ENCODE results near the gene NR1I3.

The NR1I3 gene

GRCh38 chr1:161192476-161193465 lies 45.2 kb downstream of the NR1I3 start:
- DNase-seq, result peak; percentile 62 to 73

DNA sequence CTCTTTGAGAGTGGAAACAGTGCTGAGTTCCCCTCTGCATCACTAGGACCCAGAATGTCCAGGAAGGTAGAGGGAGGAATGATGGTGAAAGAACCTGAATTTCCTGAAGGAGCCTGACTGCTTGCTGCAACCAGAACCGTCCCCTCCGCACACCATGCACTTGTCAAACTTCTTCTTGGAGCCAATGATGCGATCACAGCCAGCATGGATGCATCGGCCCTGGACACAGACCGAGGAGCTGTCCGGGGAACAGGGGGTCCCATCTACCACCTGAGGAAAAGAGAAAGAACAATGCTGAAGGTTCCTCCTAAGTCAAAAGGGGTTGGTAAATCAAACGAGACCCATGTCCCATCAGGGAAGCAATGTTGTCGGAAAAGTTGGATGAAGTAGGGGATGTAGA lies 46.0 kb downstream of the NR1I3 start:
- DNase-seq, result no peak

- DNase-seq, result no peak
Measured at GRCh38 chr1:161190962-161191521, 47.0 kb downstream of the NR1I3 start.

- no peak for DNase-seq
Measured at GRCh38 chr1:161189036-161189435, 49.0 kb downstream of the NR1I3 start.

DNA sequence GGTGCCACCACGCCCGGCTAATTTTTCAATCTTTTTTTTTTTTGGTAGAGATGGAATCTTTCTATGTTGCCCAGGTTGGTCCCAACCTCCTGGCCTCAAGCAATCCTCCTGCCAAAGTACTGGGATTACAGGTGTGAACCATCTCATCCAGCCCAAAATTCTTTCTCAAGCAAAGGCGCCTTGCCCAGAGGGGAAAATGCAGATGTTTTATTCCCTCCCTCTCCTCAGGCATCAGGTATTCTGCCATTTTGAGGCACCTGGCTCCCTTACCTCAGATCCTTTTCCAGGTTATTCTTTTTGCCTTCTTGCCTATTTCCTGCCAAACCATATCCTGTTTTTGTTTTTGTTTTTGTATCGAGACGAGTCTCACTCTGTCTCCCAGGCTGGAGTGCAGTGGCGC lies 49.6 kb downstream of the NR1I3 start:
- no peak for DNase-seq

DNA sequence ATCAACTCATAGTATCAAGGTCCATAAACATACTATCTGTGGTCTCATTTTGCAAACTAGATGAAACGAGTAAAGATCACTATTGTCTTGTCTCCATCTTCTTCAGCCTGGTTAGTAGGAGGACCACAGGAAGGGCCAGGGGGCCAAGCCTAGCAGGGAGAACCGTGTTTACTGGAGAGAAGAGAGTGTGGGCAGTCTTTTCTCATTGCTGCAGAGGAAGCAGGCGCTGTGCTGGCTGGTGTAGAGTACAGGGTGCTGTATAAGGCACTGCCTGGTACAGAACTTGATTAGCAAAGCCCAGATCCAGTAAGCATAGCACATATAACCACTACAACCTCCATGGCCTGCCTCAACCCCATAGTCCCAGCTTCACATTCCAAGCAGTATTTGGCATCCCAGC lies 50.7 kb downstream of the NR1I3 start:
- DNase-seq, result no peak

DNA sequence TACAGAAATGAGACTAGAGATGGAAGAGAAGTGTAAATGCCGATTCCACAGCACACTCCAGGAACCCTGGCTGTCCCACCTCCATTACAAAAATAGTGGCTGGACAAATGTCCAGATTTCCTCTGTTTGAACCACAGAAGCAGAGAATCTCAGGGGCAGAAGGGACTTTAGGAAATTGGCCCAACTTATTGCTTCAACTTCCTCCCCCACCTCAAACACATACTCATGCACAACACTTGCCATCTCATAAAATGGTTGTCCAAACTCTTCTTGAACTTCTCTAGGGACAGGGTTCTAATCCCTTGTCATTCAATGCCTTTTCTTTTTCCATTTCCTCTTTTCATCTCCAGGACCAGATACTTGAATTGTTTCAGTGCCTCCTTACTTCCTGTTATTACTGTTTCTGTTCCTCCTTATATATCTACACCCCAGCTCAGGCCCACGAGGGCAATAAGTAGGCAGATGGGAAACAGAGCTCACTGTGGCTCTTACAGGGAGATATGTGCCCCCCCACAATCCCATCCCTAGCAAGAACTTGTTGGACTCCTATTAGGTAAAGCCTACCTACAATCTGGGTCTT lies 52.2 kb downstream of the NR1I3 start:
- DNase-seq, result no peak

- DNase-seq, result peak; percentile 68 to 74
Measured at GRCh38 chr1:161185282-161185682, 52.7 kb downstream of the NR1I3 start.

- peak; percentile 59 to 73 for DNase-seq
Measured at GRCh38 chr1:161182214-161182613, 55.8 kb downstream of the NR1I3 start.

DNA sequence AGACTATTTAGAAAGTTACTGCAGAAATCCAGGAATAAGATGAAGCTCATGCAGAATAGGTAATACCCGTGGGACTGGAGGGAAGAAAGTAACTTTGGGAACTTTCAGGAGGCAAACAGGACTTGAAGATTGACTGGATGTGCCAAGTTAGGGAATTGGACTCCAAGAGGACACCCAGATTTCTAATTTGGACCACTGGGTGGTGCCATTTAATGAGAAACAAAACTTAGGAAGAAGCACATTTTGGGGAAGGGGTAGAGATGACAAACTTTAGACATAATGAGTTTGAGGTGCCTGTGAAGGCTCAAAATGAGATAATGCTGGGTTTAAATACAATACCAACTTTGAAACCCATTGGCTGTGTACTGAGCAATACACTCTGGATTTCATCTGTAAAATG lies 57.4 kb downstream of the NR1I3 start:
- no peak for DNase-seq

DNA sequence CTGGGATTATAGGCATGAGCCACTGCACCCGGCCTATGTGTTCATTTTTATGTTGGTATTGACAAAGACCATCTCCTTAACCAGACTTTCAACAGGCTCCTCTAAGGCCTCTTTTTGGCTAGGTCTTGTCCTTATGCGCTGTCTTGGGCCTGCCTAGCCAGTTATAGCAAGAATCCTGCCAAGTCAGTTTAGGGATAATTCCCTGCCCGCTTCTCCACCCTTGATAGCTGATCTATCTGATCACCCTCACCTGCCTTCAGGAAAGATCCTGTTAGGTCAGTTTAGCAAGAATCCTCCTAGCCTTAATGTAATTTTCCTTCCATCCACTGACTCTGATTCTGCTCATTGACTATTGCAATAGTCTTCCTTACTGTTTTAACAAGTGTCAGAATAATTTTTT lies 58.3 kb downstream of the NR1I3 start:
- no peak for DNase-seq

All from activated CD4-positive, alpha-beta T cell treated with anti-CD3 and anti-CD28 coated beads, Interleukin-2, amount 50 U/mL, for 48 hours (primary cell).